Measurements from ENCODE around the gene C16orf82. TPM values are rescaled to one million over a fixed set of nuclear protein-coding genes. Genes with fewer than 3 reads are reported as not detected.

Gene C16orf82
- total and polyA plus RNA-seq, 9 of the 15 experiments (the other 6 are each of a cell fraction or from before 2014, with no cell fraction given) = not detected

GRCh38 chr16:27110524-27110896 lies 43.8 kb downstream of the C16orf82 start:
- Histone ChIP-seq H3K9me1 (ENCODE audit: control insufficient read depth, insufficient read depth, low read length) (no peaks in the 10 kb centered on the region), H3K9ac (ENCODE audit: insufficient read depth in 1 of 2, low read depth in 2 of 2, low read length in 2 of 2) (peak overlapping the region in 1 of 2 experiments; percentile 78; a peak in 2 of 4 replicates), H3K4me3 (no peak overlapping the region), H3K27ac (ENCODE audit: extremely low read depth, low read depth, low read length) (no peak overlapping the region), H3K27me3 (ENCODE audit: control insufficient read depth in 2 of 2, insufficient read depth in 2 of 2, low read length in 2 of 2) (peaks cover 0 to 5% of the 10 kb centered on the region in 2 experiments; a peak in 2 of 5 replicates), H4K20me1 (replicated peaks; ENCODE audit: control insufficient read depth, insufficient read depth, low read length) (no peaks in the 10 kb centered on the region), H3K36me3 (ENCODE audit: control insufficient read depth, insufficient read depth, low read length) (no peaks in the 10 kb centered on the region), H3K79me2 (ENCODE audit: control insufficient read depth, insufficient read depth, low read length) (no peaks in the 10 kb centered on the region), H2AFZ (ENCODE audit: low read depth, low read length) (0 out of 2 replicates have a peak overlapping the region, but pooled peaks have one; percentile 51), H3K4me1 (replicated peaks in 1 of 2; ENCODE audit: control insufficient read depth in 2 of 2, insufficient read depth in 2 of 2, low read length in 2 of 2) (peaks cover 0 to 31% of the 10 kb centered on the region in 2 experiments; a peak in 4 of 5 replicates), H3K4me2 (ENCODE audit: insufficient read depth, low read length) (no peak overlapping the region), H3K9me3 (replicated peaks; ENCODE audit: control insufficient read depth, insufficient read depth, low read depth, low read length) (no peaks in the 10 kb centered on the region)
- intact Hi-C loops (cut with micrococcal nuclease) (loop anchor here (5.0 kb wide), 1 partner anchor 148 kb away; no protein-coding TSS in a partner anchor), in situ Hi-C loops (cut with MboI) (no loop called here)
- 10% methylated on average over 6 of the region's 7 CpGs for WGBS (ENCODE audit: insufficient coverage, low coverage, missing lambda C conversion rate)
- DNase-seq (ENCODE audit: extremely low read depth in 1 of 4, low spot score in 3 of 4) (no peak), ATAC-seq (no peak), FAIRE-seq (no peak)
- no TSS peak for BruUV-seq (replicated peaks)
- CTCF ChIA-PET (ENCODE audit: low intra/inter-chr PET ratio) = interaction anchor here (0.8 to 0.9 kb wide), 2 partner anchors 27 to 30 kb away, joined by 3 read pairs; no protein-coding TSS in a partner anchor
- POLR2A ChIA-PET = no interaction called here
- TF ChIP-seq CBX3 (IDR thresholded peaks at IDR 0.05; ENCODE audit: borderline replicate concordance in 1 of 2, low read length in 2 of 2) = no peak
- TF ChIP-seq KDM1A (IDR thresholded peaks at IDR 0.05) = no peak
- TF ChIP-seq NELFE (IDR thresholded peaks at IDR 0.05; ENCODE audit: insufficient read depth, insufficient read length) = no peak
- TF ChIP-seq FOXA1 (IDR thresholded peaks at IDR 0.05; ENCODE audit: borderline replicate concordance) = no peak
- no peak for TF ChIP-seq ZBTB40 (IDR thresholded peaks at IDR 0.05)
- no peak for TF ChIP-seq ZBTB40 (CRISPR knock-in tag; IDR thresholded peaks at IDR 0.05)
- TF ChIP-seq WHSC1 (IDR thresholded peaks at IDR 0.05; ENCODE audit: low read length) = no peak
- TF ChIP-seq CUX1 (CRISPR knock-in tag; IDR thresholded peaks at IDR 0.05) = no peak
